ENCODE measurements around the gene FARP2.

FARP2 gene

GRCh38 chr2:241478166-241478565 lies 122.1 kb downstream of the FARP2 start:
- no peak overlapping the region for H3K4me3 ChIP-seq (ENCODE audit: low read depth, low read length)
- no peak for TF ChIP-seq CTCF (IDR thresholded peaks at IDR 0.05; ENCODE audit: control insufficient read depth, extremely low read depth, insufficient read depth)
- DNase-seq (ENCODE audit: low read depth): no peak

GRCh38 chr2:241479026-241479898 lies 123.2 kb downstream of the FARP2 start:
- no peak overlapping the region for H3K4me3 ChIP-seq (ENCODE audit: low read depth, low read length)
- DNase-seq (ENCODE audit: low read depth): no peak
- no peak for TF ChIP-seq CTCF (IDR thresholded peaks at IDR 0.05; ENCODE audit: control insufficient read depth, extremely low read depth, insufficient read depth)

GRCh38 chr2:241481687-241482086 lies 125.6 kb downstream of the FARP2 start:
- DNase-seq (ENCODE audit: low read depth): no peak
- no peak overlapping the region for H3K4me3 ChIP-seq (ENCODE audit: low read depth, low read length)
- no peak for TF ChIP-seq CTCF (IDR thresholded peaks at IDR 0.05; ENCODE audit: control insufficient read depth, extremely low read depth, insufficient read depth)

- TF ChIP-seq CTCF (IDR thresholded peaks at IDR 0.05; ENCODE audit: control insufficient read depth, extremely low read depth, insufficient read depth): no peak
- H3K4me3 ChIP-seq (ENCODE audit: low read depth, low read length): no peak overlapping the region
These were observed 126.3 kb downstream of the FARP2 start for GRCh38 chr2:241482126-241482955.

GRCh38 chr2:241483305-241483704 lies 127.2 kb downstream of the FARP2 start:
- no peak for TF ChIP-seq CTCF (IDR thresholded peaks at IDR 0.05; ENCODE audit: control insufficient read depth, extremely low read depth, insufficient read depth)
- no peak for DNase-seq (ENCODE audit: low read depth)
- no peak overlapping the region for H3K4me3 ChIP-seq (ENCODE audit: low read depth, low read length)

More at GRCh38 chr2:241482126-241482955, 126.3 kb downstream of the FARP2 start:
- no peak for DNase-seq (ENCODE audit: low read depth)

- TF ChIP-seq CTCF (IDR thresholded peaks at IDR 0.05; ENCODE audit: control insufficient read depth, extremely low read depth, insufficient read depth): no peak
- no peak overlapping the region for H3K4me3 ChIP-seq (ENCODE audit: low read depth, low read length)
- DNase-seq (ENCODE audit: low read depth): no peak
These were observed 129.3 kb downstream of the FARP2 start for GRCh38 chr2:241485172-241485911.

Data from LNCaP clone FGC (cell line).